Endothelial cell (in vitro differentiated cells): ENCODE measurements around the gene TNIP2. TPM values are rescaled to one million over a fixed set of nuclear protein-coding genes. Genes with fewer than 3 reads are reported as not detected.

Source experiments
- DNase-seq: peaks from one replicate; pipeline ENCODE4 v3.0.0; 2021; ENCODE audit warnings: low spot score
- H3K27ac Mint-ChIP-seq: one replicate; pipeline ENCODE4 v1.8.0; 2021; ENCODE audit warnings: mixed read lengths, inconsistent platforms; ENCODE audit not compliant: unreplicated experiment
- H3K27me3 Mint-ChIP-seq: one replicate; pipeline ENCODE4 v1.8.0; 2021; ENCODE audit warnings: mild to moderate bottlenecking, moderate library complexity, mixed read lengths, inconsistent platforms; ENCODE audit not compliant: unreplicated experiment
- H3K36me3 Mint-ChIP-seq: one replicate; pipeline ENCODE4 v1.8.0; 2021; ENCODE audit warnings: mild to moderate bottlenecking, low read depth, mixed read lengths, inconsistent platforms; ENCODE audit not compliant: unreplicated experiment
- H3K4me1 Mint-ChIP-seq: one replicate; pipeline ENCODE4 v1.8.0; 2021; ENCODE audit warnings: mild to moderate bottlenecking, mixed read lengths, inconsistent platforms; ENCODE audit not compliant: unreplicated experiment
- H3K4me3 Mint-ChIP-seq: one replicate; pipeline ENCODE4 v1.8.0; 2021; ENCODE audit warnings: mild to moderate bottlenecking, mixed read lengths, inconsistent platforms; ENCODE audit not compliant: unreplicated experiment
- H3K9me3 Mint-ChIP-seq: one replicate; pipeline ENCODE4 v1.8.0; 2021; ENCODE audit warnings: mixed read lengths, inconsistent platforms; ENCODE audit not compliant: unreplicated experiment
- total RNA-seq: library from RNA; stranded (reverse); fragmentation: NEBNext Ultra II Directional; extraction: Animal tissue kit (Norgen Biotek cat#: 25700); gene quantifications from one replicate; pipeline ENCODE4 v1.2.1, GENCODE V29; 2021; ENCODE audit not compliant: unreplicated experiment
- TF ChIP-seq, protein P1 (sequence below): fragments of 200-600 bp; sonication (generic); IDR thresholded peaks from one replicate; pipeline ENCODE4 v1.5.0; 2021; ENCODE audit warnings: antibody characterized with exemption; ENCODE audit not compliant: unreplicated experiment

The TNIP2 gene
- total RNA-seq, 1 donor from 2014 or later, result 29.3 TPM

DNA sequence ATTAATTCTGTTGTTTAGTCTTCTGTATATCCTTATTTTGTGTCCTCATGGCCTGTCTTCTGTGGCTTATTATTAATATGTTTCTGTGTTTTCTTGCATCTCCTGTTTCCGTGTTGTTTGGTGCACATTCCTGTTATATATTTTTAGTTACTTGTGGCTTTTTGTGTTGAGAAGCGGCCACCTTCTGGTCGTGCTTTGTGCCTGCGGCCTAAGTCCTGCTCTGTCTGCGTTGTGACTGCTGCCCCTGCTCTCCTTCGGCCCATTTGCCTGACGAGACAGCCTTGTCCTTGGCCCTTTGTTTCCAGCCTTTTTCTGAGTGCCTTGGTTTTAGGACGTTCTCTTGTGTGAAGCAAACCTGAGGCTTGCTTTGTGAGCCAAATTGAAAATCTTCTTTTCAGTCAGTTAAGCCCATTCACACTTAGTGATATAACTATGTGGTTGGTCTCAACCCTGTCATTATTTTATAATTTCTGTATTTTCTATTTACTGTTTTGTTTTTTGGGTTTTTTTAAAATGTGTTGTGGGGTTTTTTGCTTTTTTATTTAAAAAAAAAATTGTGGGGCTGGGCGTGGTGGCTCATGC, 43.8 kb downstream of the TNIP2 start:
- Mint-ChIP-seq H3K4me3 (no peak overlapping the region), H3K36me3 (peaks cover 21% of the 10 kb centered on the region), H3K27ac (no peak overlapping the region), H3K27me3 (peaks cover 4% of the 10 kb centered on the region), H3K4me1 (peaks cover 24% of the 10 kb centered on the region), H3K9me3 (no peaks in the 10 kb centered on the region)
- peak; percentile 33 for DNase-seq
- TF ChIP-seq, protein P1, sequence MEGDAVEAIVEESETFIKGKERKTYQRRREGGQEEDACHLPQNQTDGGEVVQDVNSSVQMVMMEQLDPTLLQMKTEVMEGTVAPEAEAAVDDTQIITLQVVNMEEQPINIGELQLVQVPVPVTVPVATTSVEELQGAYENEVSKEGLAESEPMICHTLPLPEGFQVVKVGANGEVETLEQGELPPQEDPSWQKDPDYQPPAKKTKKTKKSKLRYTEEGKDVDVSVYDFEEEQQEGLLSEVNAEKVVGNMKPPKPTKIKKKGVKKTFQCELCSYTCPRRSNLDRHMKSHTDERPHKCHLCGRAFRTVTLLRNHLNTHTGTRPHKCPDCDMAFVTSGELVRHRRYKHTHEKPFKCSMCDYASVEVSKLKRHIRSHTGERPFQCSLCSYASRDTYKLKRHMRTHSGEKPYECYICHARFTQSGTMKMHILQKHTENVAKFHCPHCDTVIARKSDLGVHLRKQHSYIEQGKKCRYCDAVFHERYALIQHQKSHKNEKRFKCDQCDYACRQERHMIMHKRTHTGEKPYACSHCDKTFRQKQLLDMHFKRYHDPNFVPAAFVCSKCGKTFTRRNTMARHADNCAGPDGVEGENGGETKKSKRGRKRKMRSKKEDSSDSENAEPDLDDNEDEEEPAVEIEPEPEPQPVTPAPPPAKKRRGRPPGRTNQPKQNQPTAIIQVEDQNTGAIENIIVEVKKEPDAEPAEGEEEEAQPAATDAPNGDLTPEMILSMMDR, result peak; percentile 20

DNA sequence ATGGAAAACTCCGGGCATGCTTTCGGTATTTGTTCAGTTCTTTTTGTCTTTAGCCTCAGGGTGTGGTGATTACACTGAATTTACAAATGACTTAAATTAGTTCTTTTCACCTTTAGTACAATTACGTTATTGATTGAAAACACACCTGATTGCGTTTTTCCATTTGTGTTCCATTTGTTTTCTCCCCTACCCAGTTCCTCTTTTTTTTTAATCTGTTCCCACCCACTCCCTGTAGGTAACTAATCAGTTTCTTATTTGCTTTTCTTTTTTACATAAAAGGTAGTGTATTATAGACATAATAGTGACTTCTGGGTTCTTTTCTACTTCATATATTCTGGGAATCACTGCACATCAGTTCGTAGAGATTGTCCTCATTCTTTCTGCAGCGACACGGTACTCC, 53.4 kb downstream of the TNIP2 start:
- peak overlapping the region; percentile 58 for H3K4me3 Mint-ChIP-seq
- H3K9me3 Mint-ChIP-seq, result no peaks in the 10 kb centered on the region
- H3K27me3 Mint-ChIP-seq, result peaks cover 3% of the 10 kb centered on the region
- no peaks in the 10 kb centered on the region for H3K4me1 Mint-ChIP-seq
- TF ChIP-seq, protein P1, result no peak
- no peak for DNase-seq
- no peak overlapping the region for H3K27ac Mint-ChIP-seq
- H3K36me3 Mint-ChIP-seq, result peaks cover 29% of the 10 kb centered on the region

- H3K4me3 Mint-ChIP-seq, result peak overlapping the region; percentile 58
- H3K4me1 Mint-ChIP-seq, result no peaks in the 10 kb centered on the region
- H3K36me3 Mint-ChIP-seq, result peaks cover 33% of the 10 kb centered on the region
- H3K27me3 Mint-ChIP-seq, result peaks cover 3% of the 10 kb centered on the region
- DNase-seq, result no peak
- no peaks in the 10 kb centered on the region for H3K9me3 Mint-ChIP-seq
- TF ChIP-seq, protein P1, result no peak
- H3K27ac Mint-ChIP-seq, result no peak overlapping the region
These were observed 53.8 kb downstream of the TNIP2 start for GRCh38 chr4:2702361-2702760.

DNA sequence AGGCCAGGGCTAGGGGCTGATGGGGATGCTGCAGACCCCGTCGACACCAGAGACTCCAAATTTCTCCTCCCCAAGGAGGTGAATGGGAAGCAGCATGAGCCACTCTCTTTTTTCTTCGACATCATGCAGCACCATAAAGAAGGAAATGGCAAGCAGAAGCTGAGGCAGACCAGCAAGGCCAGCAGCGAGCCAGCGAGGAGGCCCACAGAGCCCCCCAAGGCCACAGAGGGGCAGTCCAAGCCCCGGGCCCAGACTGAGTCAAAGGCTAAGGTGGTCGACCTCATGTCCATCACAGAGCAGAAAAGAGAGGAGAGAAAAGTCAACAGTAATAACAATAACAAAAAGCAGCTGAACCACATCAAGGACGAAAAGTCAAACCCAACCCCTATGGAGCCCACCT, 56.1 kb downstream of the TNIP2 start:
- TF ChIP-seq, protein P1, result no peak
- H3K27ac Mint-ChIP-seq, result no peak overlapping the region
- peaks cover 5% of the 10 kb centered on the region for H3K27me3 Mint-ChIP-seq
- no peaks in the 10 kb centered on the region for H3K4me1 Mint-ChIP-seq
- H3K4me3 Mint-ChIP-seq, result peak overlapping the region; percentile 23
- no peaks in the 10 kb centered on the region for H3K9me3 Mint-ChIP-seq
- peaks cover 40% of the 10 kb centered on the region for H3K36me3 Mint-ChIP-seq
- no peak for DNase-seq

DNA sequence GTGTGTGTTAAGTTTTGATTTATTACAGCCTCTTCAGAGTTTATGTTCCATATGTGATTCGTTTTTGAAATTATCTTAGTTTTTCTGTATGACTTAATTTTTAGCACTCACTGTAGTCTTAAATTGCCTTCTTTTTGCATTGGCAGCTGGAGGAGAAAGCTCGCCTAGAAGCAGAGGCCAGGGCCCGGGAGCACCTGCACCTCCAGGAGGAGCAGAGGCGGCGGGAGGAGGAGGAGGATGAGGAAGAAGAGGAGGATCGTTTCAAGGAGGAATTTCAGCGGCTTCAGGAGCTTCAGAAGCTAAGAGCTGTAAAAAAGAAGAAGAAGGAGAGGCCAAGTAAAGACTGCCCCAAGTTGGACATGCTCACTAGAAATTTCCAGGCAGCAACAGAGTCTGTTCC, 56.6 kb downstream of the TNIP2 start:
- H3K4me3 Mint-ChIP-seq, result peak overlapping the region; percentile 74
- H3K27me3 Mint-ChIP-seq, result peaks cover 5% of the 10 kb centered on the region
- H3K27ac Mint-ChIP-seq, result no peak overlapping the region
- H3K9me3 Mint-ChIP-seq, result no peaks in the 10 kb centered on the region
- peaks cover 40% of the 10 kb centered on the region for H3K36me3 Mint-ChIP-seq
- TF ChIP-seq, protein P1, result no peak
- no peak for DNase-seq
- no peaks in the 10 kb centered on the region for H3K4me1 Mint-ChIP-seq
